HL-60 (cell line): ENCODE data around the gene ABHD17A.

Source experiments
- DNase-seq, 2 experiments: peaks; one replicate each; pipeline ENCODE4 v3.0.0-alpha.2; 2010 to 2020; ENCODE audit warnings: low read depth in 1 of 2, low spot score in 1 of 2
- H3K27ac ChIP-seq: fragments of 250-450 bp; sonication (Bioruptor Pico); replicated peaks from 2 replicates; pipeline ENCODE4 v1.5.1; 2020; ENCODE audit warnings: mild to moderate bottlenecking, moderate library complexity
- H3K27me3 ChIP-seq: fragments of 250-450 bp; sonication (Bioruptor Pico); 2 replicates; pipeline ENCODE4 v1.5.1; 2021; ENCODE audit warnings: mild to moderate bottlenecking, moderate library complexity; ENCODE audit not compliant: insufficient read depth, poor library complexity, severe bottlenecking
- H3K4me3 ChIP-seq: replicated peaks from 2 replicates; pipeline ENCODE4 v1.5.1; 2011; ENCODE audit warnings: mild to moderate bottlenecking, control low read depth, low read length; ENCODE audit not compliant: insufficient read depth
- GABPA ChIP-seq: IDR thresholded peaks from 2 replicates; pipeline ENCODE4 v1.6.1; 2012; ENCODE audit warnings: low read depth
- POLR2AphosphoS5 ChIP-seq: IDR thresholded peaks from 2 replicates; pipeline ENCODE4 v1.6.1; 2012; ENCODE audit warnings: low read depth
- SPI1 ChIP-seq: IDR thresholded peaks from 2 replicates; pipeline ENCODE4 v1.6.1; 2012; ENCODE audit warnings: low read depth, mild to moderate bottlenecking, borderline replicate concordance
- TF ChIP-seq, protein P1 (sequence below): IDR thresholded peaks from 2 replicates; pipeline ENCODE4 v1.6.1; 2012; ENCODE audit warnings: low read depth; ENCODE audit not compliant: insufficient replicate concordance
- TF ChIP-seq, protein P2 (sequence below): IDR thresholded peaks from one replicate; pipeline ENCODE4 v1.5.1; 2011; ENCODE audit warnings: low read length, control low read depth, inconsistent platforms; ENCODE audit not compliant: insufficient read depth

The ABHD17A gene

DNA sequence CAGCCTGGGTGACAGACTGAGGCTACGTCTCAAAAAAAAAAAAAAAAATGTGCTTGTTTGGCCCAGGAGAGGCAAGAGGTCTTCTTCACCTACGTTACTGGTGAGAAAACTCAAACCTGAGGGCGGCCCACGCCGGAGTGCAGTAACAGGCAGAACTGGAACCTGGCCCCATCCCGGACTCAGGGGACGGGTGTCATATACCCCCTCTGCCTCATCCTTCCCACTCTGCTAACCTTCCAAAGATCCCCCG is 19.5 kb upstream of the ABHD17A start:
- Histone ChIP-seq H3K27me3 (no peaks in the 10 kb centered on the region), H3K27ac (peak overlapping the region; percentile 79), H3K4me3 (peak overlapping the region; percentile 14)

DNA sequence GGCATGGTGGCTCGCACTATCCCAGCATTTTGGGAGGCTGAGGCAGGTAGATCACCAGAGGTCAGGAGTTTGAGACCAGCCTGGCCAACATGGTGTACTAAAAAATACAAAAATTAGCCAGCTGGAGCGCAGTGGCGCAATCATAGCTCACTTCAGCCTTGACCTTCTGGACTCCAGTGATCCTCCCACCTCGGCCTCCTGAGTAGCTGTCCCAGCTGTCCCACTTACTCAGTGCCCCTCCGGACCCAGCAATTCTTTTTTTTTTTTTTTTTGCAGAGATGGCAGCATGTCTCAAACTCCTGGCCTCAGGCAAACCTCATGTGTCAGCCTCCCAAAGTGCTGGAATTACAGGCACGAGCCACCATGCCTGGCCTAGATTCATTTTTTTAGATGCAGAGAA is 17.6 kb upstream of the ABHD17A start:
- H3K27ac ChIP-seq, result no peak overlapping the region; the same call in 1 of the 2 replicates
- H3K27me3 ChIP-seq, result no peaks in the 10 kb centered on the region
- DNase-seq, result no peak
- H3K4me3 ChIP-seq, result no peak overlapping the region
- TF ChIP-seq, protein P1, sequence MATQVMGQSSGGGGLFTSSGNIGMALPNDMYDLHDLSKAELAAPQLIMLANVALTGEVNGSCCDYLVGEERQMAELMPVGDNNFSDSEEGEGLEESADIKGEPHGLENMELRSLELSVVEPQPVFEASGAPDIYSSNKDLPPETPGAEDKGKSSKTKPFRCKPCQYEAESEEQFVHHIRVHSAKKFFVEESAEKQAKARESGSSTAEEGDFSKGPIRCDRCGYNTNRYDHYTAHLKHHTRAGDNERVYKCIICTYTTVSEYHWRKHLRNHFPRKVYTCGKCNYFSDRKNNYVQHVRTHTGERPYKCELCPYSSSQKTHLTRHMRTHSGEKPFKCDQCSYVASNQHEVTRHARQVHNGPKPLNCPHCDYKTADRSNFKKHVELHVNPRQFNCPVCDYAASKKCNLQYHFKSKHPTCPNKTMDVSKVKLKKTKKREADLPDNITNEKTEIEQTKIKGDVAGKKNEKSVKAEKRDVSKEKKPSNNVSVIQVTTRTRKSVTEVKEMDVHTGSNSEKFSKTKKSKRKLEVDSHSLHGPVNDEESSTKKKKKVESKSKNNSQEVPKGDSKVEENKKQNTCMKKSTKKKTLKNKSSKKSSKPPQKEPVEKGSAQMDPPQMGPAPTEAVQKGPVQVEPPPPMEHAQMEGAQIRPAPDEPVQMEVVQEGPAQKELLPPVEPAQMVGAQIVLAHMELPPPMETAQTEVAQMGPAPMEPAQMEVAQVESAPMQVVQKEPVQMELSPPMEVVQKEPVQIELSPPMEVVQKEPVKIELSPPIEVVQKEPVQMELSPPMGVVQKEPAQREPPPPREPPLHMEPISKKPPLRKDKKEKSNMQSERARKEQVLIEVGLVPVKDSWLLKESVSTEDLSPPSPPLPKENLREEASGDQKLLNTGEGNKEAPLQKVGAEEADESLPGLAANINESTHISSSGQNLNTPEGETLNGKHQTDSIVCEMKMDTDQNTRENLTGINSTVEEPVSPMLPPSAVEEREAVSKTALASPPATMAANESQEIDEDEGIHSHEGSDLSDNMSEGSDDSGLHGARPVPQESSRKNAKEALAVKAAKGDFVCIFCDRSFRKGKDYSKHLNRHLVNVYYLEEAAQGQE, result no peak
- TF ChIP-seq POLR2AphosphoS5 (no peak), GABPA (no peak), SPI1 (no peak)
- TF ChIP-seq, protein P2, sequence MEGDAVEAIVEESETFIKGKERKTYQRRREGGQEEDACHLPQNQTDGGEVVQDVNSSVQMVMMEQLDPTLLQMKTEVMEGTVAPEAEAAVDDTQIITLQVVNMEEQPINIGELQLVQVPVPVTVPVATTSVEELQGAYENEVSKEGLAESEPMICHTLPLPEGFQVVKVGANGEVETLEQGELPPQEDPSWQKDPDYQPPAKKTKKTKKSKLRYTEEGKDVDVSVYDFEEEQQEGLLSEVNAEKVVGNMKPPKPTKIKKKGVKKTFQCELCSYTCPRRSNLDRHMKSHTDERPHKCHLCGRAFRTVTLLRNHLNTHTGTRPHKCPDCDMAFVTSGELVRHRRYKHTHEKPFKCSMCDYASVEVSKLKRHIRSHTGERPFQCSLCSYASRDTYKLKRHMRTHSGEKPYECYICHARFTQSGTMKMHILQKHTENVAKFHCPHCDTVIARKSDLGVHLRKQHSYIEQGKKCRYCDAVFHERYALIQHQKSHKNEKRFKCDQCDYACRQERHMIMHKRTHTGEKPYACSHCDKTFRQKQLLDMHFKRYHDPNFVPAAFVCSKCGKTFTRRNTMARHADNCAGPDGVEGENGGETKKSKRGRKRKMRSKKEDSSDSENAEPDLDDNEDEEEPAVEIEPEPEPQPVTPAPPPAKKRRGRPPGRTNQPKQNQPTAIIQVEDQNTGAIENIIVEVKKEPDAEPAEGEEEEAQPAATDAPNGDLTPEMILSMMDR, result no peak

More for the DNA sequence above, 19.5 kb upstream of the ABHD17A start:
- no peak for DNase-seq
- TF ChIP-seq POLR2AphosphoS5, result no peak
- no peak for TF ChIP-seq SPI1
- TF ChIP-seq, protein P2, result no peak
- no peak for TF ChIP-seq GABPA
- TF ChIP-seq, protein P1, result no peak

DNA sequence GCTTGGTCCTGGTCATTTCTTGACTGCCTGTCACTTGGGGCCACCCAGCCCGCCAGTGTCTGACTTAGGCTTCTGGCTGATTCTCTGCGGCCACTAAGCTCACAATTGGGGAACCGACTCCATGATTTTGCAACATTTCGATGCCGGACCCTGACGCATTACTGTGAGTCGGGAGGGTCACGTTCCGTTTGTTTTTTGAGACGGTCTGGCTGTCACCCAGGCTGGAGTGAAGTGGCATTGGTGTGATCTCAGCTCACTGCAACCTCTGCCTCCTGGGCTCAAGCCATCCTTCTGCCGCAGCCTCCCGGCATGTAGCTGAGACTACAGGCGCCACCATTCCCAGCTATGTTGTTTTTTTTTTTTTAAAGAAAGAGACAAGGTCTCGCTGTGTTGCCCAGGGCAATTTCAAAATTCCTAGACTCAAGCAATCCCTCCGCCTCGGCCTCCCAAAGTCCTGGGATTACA is 16.7 kb upstream of the ABHD17A start:
- peak; percentile 78 to 89 for DNase-seq
- TF ChIP-seq, protein P2, result no peak
- TF ChIP-seq, protein P1, result no peak
- TF ChIP-seq GABPA, result no peak
- peak; percentile 41; the same call in 1 of the 2 replicates for TF ChIP-seq POLR2AphosphoS5
- TF ChIP-seq SPI1, result peak; percentile 70
- H3K4me3 ChIP-seq, result no peak overlapping the region
- H3K27me3 ChIP-seq, result no peaks in the 10 kb centered on the region
- H3K27ac ChIP-seq, result peak overlapping the region; percentile 75
